ENCODE data around the gene FAM110D.
A peak's percentile ranks its signal among the peaks of the same experiment; 100 is the strongest.

Gene FAM110D

GRCh38 chr1:26190373-26190987 lies 31.6 kb downstream of the FAM110D start, which contains the start of gene CATSPER4:
Gene CATSPER4, plus strand, starts transcription at chr1:26190602. Its CDS starts 26 bp downstream, at chr1:26190628.
- peak in 1 of 2 experiments; percentile 64 for DNase-seq

GRCh38 chr1:26191739-26192138 lies 32.9 kb downstream of the FAM110D start:
- no peak for DNase-seq

- no peak for DNase-seq
These were observed 36.9 kb downstream of the FAM110D start for GRCh38 chr1:26195805-26196204.

GRCh38 chr1:26197301-26197700 lies 38.4 kb downstream of the FAM110D start:
- no peak for DNase-seq

- DNase-seq = peak in 1 of 2 experiments; percentile 37
These were observed 38.9 kb downstream of the FAM110D start for GRCh38 chr1:26197813-26198212.

- DNase-seq = no peak
These were observed 41.5 kb downstream of the FAM110D start for GRCh38 chr1:26200413-26200812.

- DNase-seq = no peak
These were observed 44.9 kb downstream of the FAM110D start for GRCh38 chr1:26203642-26204318.

GRCh38 chr1:26210147-26210870 lies 51.4 kb downstream of the FAM110D start:
- no peak for DNase-seq

- DNase-seq = no peak
These were observed 53.8 kb downstream of the FAM110D start for GRCh38 chr1:26212726-26213125.

GRCh38 chr1:26213335-26213905 lies 54.5 kb downstream of the FAM110D start:
- no peak for DNase-seq

All from NCI-H526 (cell line).